ENCODE measurements around the gene PPP1R14B. TPM values are rescaled to one million over a fixed set of nuclear protein-coding genes. Genes with fewer than 3 reads are reported as not detected.

PPP1R14B gene
- polyA plus RNA-seq, 6 donors from 2014 or later: 21.2 to 49.9 (median 40.3) TPM

GRCh38 chr11:64224151-64224890 is 22.4 kb downstream of the PPP1R14B start:
- Mint-ChIP-seq H3K4me3 (peak overlapping the region; percentile 63 to 96 (median 92)), H3K4me1 (peaks cover 18 to 35% (median 34%) of the 10 kb centered on the region in 3 donors), H3K27me3 (no peaks in the 10 kb centered on the region), H3K9me3 (no peaks in the 10 kb centered on the region), H3K27ac (peak overlapping the region in 4 of 6 donors; percentile 69 to 96 (median 80)), H3K36me3 (no peaks in the 10 kb centered on the region)
- ATAC-seq (ENCODE audit: low read depth in 2 of 2) (no peak), DNase-seq (no peak)

- H3K9me3 Mint-ChIP-seq: no peaks in the 10 kb centered on the region
- H3K4me1 Mint-ChIP-seq: peaks cover 17 to 35% (median 26%) of the 10 kb centered on the region in 3 donors
- ATAC-seq (ENCODE audit: low read depth in 2 of 2) (no peak), DNase-seq (no peak)
- H3K4me3 Mint-ChIP-seq: no peak overlapping the region
- H3K27me3 Mint-ChIP-seq: no peaks in the 10 kb centered on the region
- no peaks in the 10 kb centered on the region for H3K36me3 Mint-ChIP-seq
- peak overlapping the region in 2 of 6 donors; percentile 4 to 65 for H3K27ac Mint-ChIP-seq
Measured at GRCh38 chr11:64223001-64223651, 23.6 kb downstream of the PPP1R14B start.

GRCh38 chr11:64222651-64223000 is 24.1 kb downstream of the PPP1R14B start:
- no peak for DNase-seq
- H3K27ac Mint-ChIP-seq: peak overlapping the region in 1 of 6 donors; percentile 4
- no peak overlapping the region for H3K4me3 Mint-ChIP-seq
- H3K4me1 Mint-ChIP-seq: peaks cover 16 to 31% (median 21%) of the 10 kb centered on the region in 3 donors
- H3K9me3 Mint-ChIP-seq: no peaks in the 10 kb centered on the region
- H3K27me3 Mint-ChIP-seq: no peaks in the 10 kb centered on the region
- no peak for ATAC-seq (ENCODE audit: low read depth in 2 of 2)
- H3K36me3 Mint-ChIP-seq: no peaks in the 10 kb centered on the region

GRCh38 chr11:64220798-64221197 is 25.9 kb downstream of the PPP1R14B start:
- no peak for DNase-seq
- no peak overlapping the region for H3K27ac Mint-ChIP-seq
- H3K4me3 Mint-ChIP-seq: no peak overlapping the region
- no peaks in the 10 kb centered on the region for H3K36me3 Mint-ChIP-seq
- H3K27me3 Mint-ChIP-seq: no peaks in the 10 kb centered on the region
- no peak for ATAC-seq (ENCODE audit: low read depth in 2 of 2)
- peaks cover 12 to 22% (median 14%) of the 10 kb centered on the region in 3 donors for H3K4me1 Mint-ChIP-seq
- no peaks in the 10 kb centered on the region for H3K9me3 Mint-ChIP-seq

- no peak overlapping the region for H3K4me3 Mint-ChIP-seq
- no peaks in the 10 kb centered on the region for H3K9me3 Mint-ChIP-seq
- no peak for ATAC-seq (ENCODE audit: low read depth in 2 of 2)
- peaks cover 15 to 22% (median 17%) of the 10 kb centered on the region in 3 donors for H3K4me1 Mint-ChIP-seq
- H3K27ac Mint-ChIP-seq: peak overlapping the region in 1 of 6 donors; percentile 69
- H3K27me3 Mint-ChIP-seq: no peaks in the 10 kb centered on the region
- DNase-seq: no peak
- H3K36me3 Mint-ChIP-seq: peaks cover 0 to 2% of the 10 kb centered on the region in 2 donors
Measured at GRCh38 chr11:64220271-64220670, 26.5 kb downstream of the PPP1R14B start.

- H3K36me3 Mint-ChIP-seq: peaks cover 0 to 6% of the 10 kb centered on the region in 2 donors
- H3K9me3 Mint-ChIP-seq: no peaks in the 10 kb centered on the region
- H3K4me3 Mint-ChIP-seq: no peak overlapping the region
- H3K27ac Mint-ChIP-seq: peak overlapping the region in 1 of 6 donors; percentile 69
- DNase-seq: no peak
- H3K27me3 Mint-ChIP-seq: no peaks in the 10 kb centered on the region
- no peak for ATAC-seq (ENCODE audit: low read depth in 2 of 2)
- peaks cover 17 to 22% (median 19%) of the 10 kb centered on the region in 3 donors for H3K4me1 Mint-ChIP-seq
Measured at GRCh38 chr11:64219755-64220154, 27.0 kb downstream of the PPP1R14B start.

- H3K4me1 Mint-ChIP-seq: peaks cover 17 to 22% (median 18%) of the 10 kb centered on the region in 3 donors
- no peaks in the 10 kb centered on the region for H3K27me3 Mint-ChIP-seq
- no peaks in the 10 kb centered on the region for H3K9me3 Mint-ChIP-seq
- DNase-seq (no peak), ATAC-seq (ENCODE audit: low read depth in 2 of 2) (no peak)
- H3K36me3 Mint-ChIP-seq: peaks cover 0 to 6% of the 10 kb centered on the region in 2 donors
- H3K4me3 Mint-ChIP-seq: no peak overlapping the region
- peak overlapping the region in 1 of 6 donors; percentile 88 for H3K27ac Mint-ChIP-seq
Measured at GRCh38 chr11:64219354-64219684, 27.4 kb downstream of the PPP1R14B start.

GRCh38 chr11:64218628-64219353 is 28.0 kb downstream of the PPP1R14B start:
- H3K4me3 Mint-ChIP-seq: no peak overlapping the region
- peak overlapping the region in 3 of 6 donors; percentile 26 to 88 (median 35) for H3K27ac Mint-ChIP-seq
- peaks cover 16 to 22% (median 22%) of the 10 kb centered on the region in 3 donors for H3K4me1 Mint-ChIP-seq
- no peak for ATAC-seq (ENCODE audit: low read depth in 2 of 2)
- no peaks in the 10 kb centered on the region for H3K27me3 Mint-ChIP-seq
- peaks cover 0 to 6% of the 10 kb centered on the region in 2 donors for H3K36me3 Mint-ChIP-seq
- H3K9me3 Mint-ChIP-seq: no peaks in the 10 kb centered on the region
- no peak for DNase-seq

- Mint-ChIP-seq H3K4me3 (peak overlapping the region in 2 of 8 donors; percentile 25 to 56), H3K4me1 (peaks cover 25 to 39% (median 34%) of the 10 kb centered on the region in 3 donors), H3K27ac (peak overlapping the region in 2 of 6 donors; percentile 24 to 38), H3K36me3 (peaks cover 6 to 11% of the 10 kb centered on the region in 2 donors), H3K9me3 (no peaks in the 10 kb centered on the region), H3K27me3 (no peaks in the 10 kb centered on the region)
- ATAC-seq (ENCODE audit: low read depth in 2 of 2) (no peak), DNase-seq (no peak)
Measured at GRCh38 chr11:64216879-64217278, 29.9 kb downstream of the PPP1R14B start.

GRCh38 chr11:64211181-64211872 is 35.4 kb downstream of the PPP1R14B start:
- H3K27ac Mint-ChIP-seq: peak overlapping the region in 4 of 6 donors; percentile 7 to 70 (median 46)
- H3K4me1 Mint-ChIP-seq: peaks cover 42 to 79% (median 70%) of the 10 kb centered on the region in 3 donors
- peaks cover 6 to 13% of the 10 kb centered on the region in 2 donors for H3K36me3 Mint-ChIP-seq
- H3K4me3 Mint-ChIP-seq: no peak overlapping the region
- DNase-seq: no peak
- H3K9me3 Mint-ChIP-seq: no peaks in the 10 kb centered on the region
- H3K27me3 Mint-ChIP-seq: no peaks in the 10 kb centered on the region
- no peak for ATAC-seq (ENCODE audit: low read depth in 2 of 2)

- no peaks in the 10 kb centered on the region for H3K9me3 Mint-ChIP-seq
- ATAC-seq (ENCODE audit: low read depth in 2 of 2) (no peak), DNase-seq (no peak)
- peaks cover 6 to 13% of the 10 kb centered on the region in 2 donors for H3K36me3 Mint-ChIP-seq
- peak overlapping the region in 3 of 6 donors; percentile 19 to 90 (median 49) for H3K27ac Mint-ChIP-seq
- H3K4me3 Mint-ChIP-seq: peak overlapping the region in 1 of 8 donors; percentile 47
- H3K27me3 Mint-ChIP-seq: no peaks in the 10 kb centered on the region
- H3K4me1 Mint-ChIP-seq: peaks cover 46 to 83% (median 75%) of the 10 kb centered on the region in 3 donors
Measured at GRCh38 chr11:64210301-64211020, 36.3 kb downstream of the PPP1R14B start.

GRCh38 chr11:64209563-64209843 is 37.2 kb downstream of the PPP1R14B start:
- ATAC-seq (ENCODE audit: low read depth in 2 of 2) (no peak), DNase-seq (no peak)
- peaks cover 46 to 83% (median 77%) of the 10 kb centered on the region in 3 donors for H3K4me1 Mint-ChIP-seq
- H3K27me3 Mint-ChIP-seq: no peaks in the 10 kb centered on the region
- H3K9me3 Mint-ChIP-seq: no peaks in the 10 kb centered on the region
- H3K4me3 Mint-ChIP-seq: peak overlapping the region in 3 of 8 donors; percentile 24 to 67 (median 56)
- H3K36me3 Mint-ChIP-seq: peaks cover 2 to 15% of the 10 kb centered on the region in 2 donors
- peak overlapping the region in 3 of 6 donors; percentile 32 to 96 (median 85) for H3K27ac Mint-ChIP-seq

Measured in naive B cell (primary cell).